ENCODE data around the gene CIB4. TPM values are rescaled to one million over a fixed set of nuclear protein-coding genes. Genes with fewer than 3 reads are reported as not detected.

The CIB4 gene
- total and polyA plus RNA-seq, 4 donors, result 1.3 TPM; not detected in 3

GRCh38 chr2:26598336-26598995 is 42.7 kb downstream of the CIB4 start:
- ATAC-seq (ENCODE audit: insufficient read depth, low FRiP score) (no peak), DNase-seq (peak; percentile 11 to 56 (median 27))
- H3K9me3 ChIP-seq (ENCODE audit: control insufficient read depth in 4 of 4, insufficient read depth in 3 of 4, low read length in 3 of 4), result no peaks in the 10 kb centered on the region
- peaks cover 0 to 2% (median 0%) of the 10 kb centered on the region in 5 donors for H3K4me1 ChIP-seq (ENCODE audit: control insufficient read depth in 5 of 5, insufficient read depth in 5 of 5, low read length in 5 of 5)
- H3K27ac ChIP-seq (ENCODE audit: low read depth in 1 of 2, low read length in 1 of 2), result no peak overlapping the region
- TF ChIP-seq, protein P1, sequence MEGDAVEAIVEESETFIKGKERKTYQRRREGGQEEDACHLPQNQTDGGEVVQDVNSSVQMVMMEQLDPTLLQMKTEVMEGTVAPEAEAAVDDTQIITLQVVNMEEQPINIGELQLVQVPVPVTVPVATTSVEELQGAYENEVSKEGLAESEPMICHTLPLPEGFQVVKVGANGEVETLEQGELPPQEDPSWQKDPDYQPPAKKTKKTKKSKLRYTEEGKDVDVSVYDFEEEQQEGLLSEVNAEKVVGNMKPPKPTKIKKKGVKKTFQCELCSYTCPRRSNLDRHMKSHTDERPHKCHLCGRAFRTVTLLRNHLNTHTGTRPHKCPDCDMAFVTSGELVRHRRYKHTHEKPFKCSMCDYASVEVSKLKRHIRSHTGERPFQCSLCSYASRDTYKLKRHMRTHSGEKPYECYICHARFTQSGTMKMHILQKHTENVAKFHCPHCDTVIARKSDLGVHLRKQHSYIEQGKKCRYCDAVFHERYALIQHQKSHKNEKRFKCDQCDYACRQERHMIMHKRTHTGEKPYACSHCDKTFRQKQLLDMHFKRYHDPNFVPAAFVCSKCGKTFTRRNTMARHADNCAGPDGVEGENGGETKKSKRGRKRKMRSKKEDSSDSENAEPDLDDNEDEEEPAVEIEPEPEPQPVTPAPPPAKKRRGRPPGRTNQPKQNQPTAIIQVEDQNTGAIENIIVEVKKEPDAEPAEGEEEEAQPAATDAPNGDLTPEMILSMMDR (IDR thresholded peaks at IDR 0.05; ENCODE audit: control extremely low read depth, extremely low read depth), result no peak
- no peaks in the 10 kb centered on the region for H3K36me3 ChIP-seq (ENCODE audit: control insufficient read depth in 4 of 4, insufficient read depth in 4 of 4, low read length in 4 of 4)
- WGBS, 2 donors, result 69 to 84% methylated on average over 13 of the region's 13 CpGs
- H3K27me3 ChIP-seq (ENCODE audit: control insufficient read depth in 3 of 3, insufficient read depth in 3 of 3, low read length in 2 of 3), result no peaks in the 10 kb centered on the region
- no peak overlapping the region for H3K4me3 ChIP-seq
- H3K9ac ChIP-seq (ENCODE audit: insufficient read depth in 1 of 2, low read length in 2 of 2), result no peak overlapping the region

GRCh38 chr2:26597197-26597596 is 44.0 kb downstream of the CIB4 start:
- Histone ChIP-seq H3K4me1 (ENCODE audit: control insufficient read depth in 5 of 5, insufficient read depth in 5 of 5, low read length in 5 of 5) (peaks cover 0 to 2% (median 0%) of the 10 kb centered on the region in 5 donors), H3K36me3 (ENCODE audit: control insufficient read depth in 4 of 4, insufficient read depth in 4 of 4, low read length in 4 of 4) (no peaks in the 10 kb centered on the region), H3K27ac (ENCODE audit: low read depth in 1 of 2, low read length in 1 of 2) (no peak overlapping the region), H3K27me3 (ENCODE audit: control insufficient read depth in 3 of 3, insufficient read depth in 3 of 3, low read length in 2 of 3) (no peaks in the 10 kb centered on the region), H3K9me3 (ENCODE audit: control insufficient read depth in 4 of 4, insufficient read depth in 3 of 4, low read length in 3 of 4) (no peaks in the 10 kb centered on the region), H3K4me3 (no peak overlapping the region), H3K9ac (ENCODE audit: insufficient read depth in 1 of 2, low read length in 2 of 2) (no peak overlapping the region)
- ATAC-seq (ENCODE audit: insufficient read depth, low FRiP score) (no peak), DNase-seq (no peak)
- 25 to 45% methylated on average over 2 of the region's 2 CpGs for WGBS, 2 donors
- TF ChIP-seq, protein P1 (IDR thresholded peaks at IDR 0.05; ENCODE audit: control extremely low read depth, extremely low read depth), result no peak

DNA sequence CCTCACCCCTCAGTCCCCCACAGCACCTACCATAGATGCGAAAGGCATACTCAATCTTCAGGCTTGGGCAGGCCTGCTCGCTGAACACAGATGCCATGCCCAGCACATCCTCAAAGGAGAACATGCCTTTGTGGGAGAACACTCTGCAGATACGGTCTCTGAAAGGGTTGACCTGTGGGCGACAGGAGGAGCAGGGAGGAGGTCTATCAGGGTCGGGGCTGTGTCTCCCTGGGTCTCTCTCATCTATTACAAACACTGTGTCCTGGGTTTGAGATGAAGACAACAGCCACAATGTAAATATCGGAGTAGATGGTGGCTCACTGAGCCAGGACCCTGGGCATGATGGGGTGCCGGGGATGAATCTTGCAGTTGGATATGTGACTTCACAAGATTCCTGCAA is 46.0 kb downstream of the CIB4 start:
- no peak overlapping the region for H3K9ac ChIP-seq (ENCODE audit: insufficient read depth in 1 of 2, low read length in 2 of 2)
- no peaks in the 10 kb centered on the region for H3K9me3 ChIP-seq (ENCODE audit: control insufficient read depth in 4 of 4, insufficient read depth in 3 of 4, low read length in 3 of 4)
- no peak overlapping the region for H3K27ac ChIP-seq (ENCODE audit: low read depth in 1 of 2, low read length in 1 of 2)
- no peaks in the 10 kb centered on the region for H3K36me3 ChIP-seq (ENCODE audit: control insufficient read depth in 4 of 4, insufficient read depth in 4 of 4, low read length in 4 of 4)
- WGBS, 2 donors, result 78 to 91% methylated on average over 7 of the region's 7 CpGs
- H3K27me3 ChIP-seq (ENCODE audit: control insufficient read depth in 3 of 3, insufficient read depth in 3 of 3, low read length in 2 of 3), result no peaks in the 10 kb centered on the region
- ATAC-seq (ENCODE audit: insufficient read depth, low FRiP score) (no peak), DNase-seq (no peak)
- no peak overlapping the region for H3K4me3 ChIP-seq
- peaks cover 0 to 2% (median 0%) of the 10 kb centered on the region in 5 donors for H3K4me1 ChIP-seq (ENCODE audit: control insufficient read depth in 5 of 5, insufficient read depth in 5 of 5, low read length in 5 of 5)
- TF ChIP-seq, protein P1 (IDR thresholded peaks at IDR 0.05; ENCODE audit: control extremely low read depth, extremely low read depth), result no peak
